H9 (cell line): Measurements from ENCODE around the gene GDI2. TPM values are rescaled to one million over a fixed set of nuclear protein-coding genes. Genes with fewer than 3 reads are reported as not detected.
A peak's percentile ranks its signal among the peaks of the same experiment; 100 is the strongest.

Experiments used
- DNase-seq: peaks from one replicate; pipeline ENCODE4 v3.0.0-alpha.2; 2017
- H2AFZ ChIP-seq: one replicate; pipeline ENCODE4 v1.6.1; 2013; ENCODE audit warnings: mild to moderate bottlenecking, low read length, control low read depth, moderate library complexity
- H2AK5ac ChIP-seq: 2 replicates; pipeline ENCODE4 v1.6.1; 2013; ENCODE audit warnings: low read length, control low read depth, mixed read lengths; ENCODE audit not compliant: insufficient read length
- H2BK120ac ChIP-seq: one replicate; pipeline ENCODE4 v1.6.1; 2013; ENCODE audit warnings: low read depth, mild to moderate bottlenecking, low read length, control low read depth, inconsistent platforms; ENCODE audit not compliant: poor library complexity, severe bottlenecking
- H2BK12ac ChIP-seq: 2 replicates; pipeline ENCODE4 v1.6.1; 2013; ENCODE audit warnings: low read length, control low read depth, mixed read lengths, low read depth; ENCODE audit not compliant: insufficient read length
- H2BK15ac ChIP-seq: 2 replicates; pipeline ENCODE4 v1.6.1; 2013; ENCODE audit warnings: low read depth, low read length, control low read depth
- H2BK20ac ChIP-seq: one replicate; pipeline ENCODE4 v1.6.1; 2013; ENCODE audit warnings: low read depth, mild to moderate bottlenecking, low read length, control low read depth, inconsistent platforms; ENCODE audit not compliant: poor library complexity, severe bottlenecking
- H2BK5ac ChIP-seq: 2 replicates; pipeline ENCODE4 v1.6.1; 2013; ENCODE audit warnings: low read length, control low read depth, mixed read lengths; ENCODE audit not compliant: insufficient read length
- H3K14ac ChIP-seq: 2 replicates; pipeline ENCODE4 v1.6.1; 2013; ENCODE audit warnings: low read length, control low read depth; ENCODE audit not compliant: insufficient read depth
- H3K18ac ChIP-seq: 2 replicates; pipeline ENCODE4 v1.6.1; 2013; ENCODE audit warnings: low read depth, mild to moderate bottlenecking, mixed read lengths, low read length, control low read depth; ENCODE audit not compliant: insufficient read length
- H3K23ac ChIP-seq: 2 replicates; pipeline ENCODE4 v1.6.1; 2013; ENCODE audit warnings: low read length, control low read depth, mixed read lengths, low read depth; ENCODE audit not compliant: insufficient read length
- H3K23me2 ChIP-seq: 2 replicates; pipeline ENCODE4 v1.6.1; 2013; ENCODE audit warnings: low read depth, mild to moderate bottlenecking, mixed read lengths, low read length, control low read depth; ENCODE audit not compliant: insufficient read length, poor library complexity, severe bottlenecking
- H3K27ac ChIP-seq: 2 replicates; pipeline ENCODE4 v1.5.1; 2013; ENCODE audit warnings: low read length, control low read depth, mixed read lengths, low read depth; ENCODE audit not compliant: insufficient read length
- H3K27me3 ChIP-seq: 2 replicates; pipeline ENCODE4 v1.6.1; 2013; ENCODE audit warnings: low read length, control low read depth, inconsistent platforms; ENCODE audit not compliant: insufficient read depth
- H3K4ac ChIP-seq: 2 replicates; pipeline ENCODE4 v1.6.1; 2013; ENCODE audit warnings: low read depth, mild to moderate bottlenecking, control low read depth, inconsistent platforms, low read length, moderate library complexity
- H3K4me1 ChIP-seq: 2 replicates; pipeline ENCODE4 v1.6.1; 2013; ENCODE audit warnings: low read length, control low read depth, inconsistent platforms; ENCODE audit not compliant: insufficient read depth
- H3K4me2 ChIP-seq: 2 replicates; pipeline ENCODE4 v1.6.1; 2013; ENCODE audit warnings: low read length, control low read depth, mixed read lengths; ENCODE audit not compliant: insufficient read length, insufficient read depth
- H3K56ac ChIP-seq: 2 replicates; pipeline ENCODE4 v1.6.1; 2013; ENCODE audit warnings: low read depth, mild to moderate bottlenecking, mixed read lengths, low read length, control low read depth; ENCODE audit not compliant: insufficient read length
- H3K79me1 ChIP-seq: 2 replicates; pipeline ENCODE4 v1.6.1; 2013; ENCODE audit warnings: low read depth, mild to moderate bottlenecking, moderate library complexity, low read length, control low read depth, inconsistent platforms; ENCODE audit not compliant: insufficient read depth, poor library complexity, severe bottlenecking
- H3K79me2 ChIP-seq: 2 replicates; pipeline ENCODE4 v1.6.1; 2013; ENCODE audit warnings: low read length, control low read depth, inconsistent platforms; ENCODE audit not compliant: insufficient read depth
- H3K9ac ChIP-seq: 2 replicates; pipeline ENCODE4 v1.6.1; 2013; ENCODE audit warnings: low read length, control low read depth, mixed read lengths; ENCODE audit not compliant: insufficient read length; ENCODE audit errors: extremely low read depth
- H3K9me3 ChIP-seq: one replicate; pipeline ENCODE4 v1.6.1; 2013; ENCODE audit warnings: low read depth, low read length, inconsistent platforms; ENCODE audit not compliant: control insufficient read depth
- H3T11ph ChIP-seq: one replicate; pipeline ENCODE4 v1.6.1; 2013; ENCODE audit warnings: mild to moderate bottlenecking, low read length, control low read depth, inconsistent platforms
- H4K20me1 ChIP-seq: one replicate; pipeline ENCODE4 v1.6.1; 2013; ENCODE audit not compliant: control insufficient read depth, insufficient read length, insufficient read depth
- H4K5ac ChIP-seq: 2 replicates; pipeline ENCODE4 v1.6.1; 2013; ENCODE audit warnings: low read depth, mild to moderate bottlenecking, mixed read lengths, low read length, control low read depth; ENCODE audit not compliant: insufficient read length
- H4K8ac ChIP-seq: replicated peaks from 2 replicates; pipeline ENCODE4 v1.6.1; 2013; ENCODE audit warnings: low read length, control low read depth, mixed read lengths, low read depth; ENCODE audit not compliant: insufficient read length
- H4K91ac ChIP-seq: 2 replicates; pipeline ENCODE4 v1.6.1; 2013; ENCODE audit warnings: low read depth, mild to moderate bottlenecking, moderate library complexity, mixed read lengths, low read length, control low read depth; ENCODE audit not compliant: insufficient read length
- H3K27ac Mint-ChIP-seq, 3 experiments: 2 replicates in 2 of 3; 3 replicates in 1 of 3; pipeline ENCODE4 v1.8.0; 2020 to 2021; ENCODE audit warnings: mixed read lengths in 3 of 3, mild to moderate bottlenecking in 1 of 3, moderate library complexity in 1 of 3
- H3K27me3 Mint-ChIP-seq: 2 replicates; pipeline ENCODE4 v1.8.0; 2021; ENCODE audit warnings: low read depth, mild to moderate bottlenecking, moderate library complexity, mixed read lengths
- H3K36me3 Mint-ChIP-seq, 3 experiments: 2 replicates in 2 of 3; 3 replicates in 1 of 3; pipeline ENCODE4 v1.8.0; 2020 to 2021; ENCODE audit warnings: low read depth in 3 of 3, mixed read lengths in 3 of 3; ENCODE audit not compliant: insufficient read depth in 1 of 3
- H3K4me1 Mint-ChIP-seq, 2 experiments: 2 replicates each; pipeline ENCODE4 v1.8.0; 2020; ENCODE audit warnings: mixed read lengths in 2 of 2
- H3K4me3 Mint-ChIP-seq, 2 experiments: 2 replicates in 1 of 2; 3 replicates in 1 of 2; pipeline ENCODE4 v1.8.0; 2020 to 2021; ENCODE audit warnings: mild to moderate bottlenecking in 2 of 2, mixed read lengths in 2 of 2, moderate library complexity in 1 of 2
- H3K9me3 Mint-ChIP-seq, 2 experiments: 2 replicates in 1 of 2; 3 replicates in 1 of 2; pipeline ENCODE4 v1.8.0; 2020; ENCODE audit warnings: mild to moderate bottlenecking in 2 of 2, mixed read lengths in 2 of 2, moderate library complexity in 1 of 2
- CTCF ChIP-seq: fragments of 200-600 bp; sonication (generic); conservative IDR thresholded peaks from 3 replicates; pipeline ENCODE4 v1.8.0; 2021; ENCODE audit warnings: antibody characterized with exemption, mild to moderate bottlenecking
- WGBS: extraction: QIAGEN DNeasy Blood & Tissue Kit; methylation state at CpG from one replicate; pipeline ENCODE4 v1.1.7; 2013; ENCODE audit warnings: missing lambda C conversion rate, low lambda C conversion rate, mixed read lengths; ENCODE audit not compliant: insufficient read length; ENCODE audit errors: extremely low coverage; 5-methylcytosine and 5-hydroxymethylcytosine counted together
- total RNA-seq: library from RNA; stranded (reverse); gene quantifications from 2 replicates; pipeline ENCODE4 v1.2.1, GENCODE V29; 2021

The GDI2 gene
- total RNA-seq, 1 experiment from 2014 or later, result 351 TPM

GRCh38 chr10:5776881-5777197 lies 36.4 kb downstream of the GDI2 start:
- Histone ChIP-seq H2BK5ac (no peak overlapping the region), H3K4me1 (no peaks in the 10 kb centered on the region), H3K4ac (no peak overlapping the region), H3K23ac (no peak overlapping the region), H3K9ac (no peak overlapping the region), H3K14ac (no peak overlapping the region), H3K56ac (no peak overlapping the region), H3K4me2 (no peak overlapping the region), H2AFZ (no peak overlapping the region), H4K20me1 (no peaks in the 10 kb centered on the region), H4K5ac (no peak overlapping the region), H3K27me3 (no peaks in the 10 kb centered on the region), H4K91ac (no peak overlapping the region), H3K79me1 (peaks cover 9% of the 10 kb centered on the region), H3K27ac (no peak overlapping the region), H3K9me3 (no peaks in the 10 kb centered on the region), H2BK20ac (no peak overlapping the region), H3K18ac (no peak overlapping the region), H4K8ac (no peak overlapping the region), H3K79me2 (peaks cover 27% of the 10 kb centered on the region), H2BK120ac (no peak overlapping the region), H2BK15ac (no peak overlapping the region), H2BK12ac (no peak overlapping the region), H3K23me2 (no peaks in the 10 kb centered on the region), H2AK5ac (no peak overlapping the region), H3T11ph (no peak overlapping the region)
- no peak for DNase-seq
- no CpG with 5 or more reads among the region's 3 CpGs for WGBS
- H3K4me3 Mint-ChIP-seq, result no peak overlapping the region
- peaks cover 16% of the 10 kb centered on the region in 2 experiments for H3K4me1 Mint-ChIP-seq
- H3K27ac Mint-ChIP-seq, result peak overlapping the region in 1 of 3 experiments; percentile 32; a peak in 1 of 7 replicates
- no peaks in the 10 kb centered on the region for H3K9me3 Mint-ChIP-seq
- no peaks in the 10 kb centered on the region for H3K27me3 Mint-ChIP-seq
- peaks cover 34 to 84% (median 64%) of the 10 kb centered on the region in 3 experiments; a peak in 6 of 7 replicates for H3K36me3 Mint-ChIP-seq
- TF ChIP-seq CTCF, result no peak
